Measurements from ENCODE around the gene MRGPRX4. TPM values are rescaled to one million over a fixed set of nuclear protein-coding genes. Genes with fewer than 3 reads are reported as not detected.
A peak's percentile ranks its signal among the peaks of the same experiment; 100 is the strongest.

MRGPRX4 gene
- total RNA-seq, 1 donor from 2014 or later: not detected

DNA sequence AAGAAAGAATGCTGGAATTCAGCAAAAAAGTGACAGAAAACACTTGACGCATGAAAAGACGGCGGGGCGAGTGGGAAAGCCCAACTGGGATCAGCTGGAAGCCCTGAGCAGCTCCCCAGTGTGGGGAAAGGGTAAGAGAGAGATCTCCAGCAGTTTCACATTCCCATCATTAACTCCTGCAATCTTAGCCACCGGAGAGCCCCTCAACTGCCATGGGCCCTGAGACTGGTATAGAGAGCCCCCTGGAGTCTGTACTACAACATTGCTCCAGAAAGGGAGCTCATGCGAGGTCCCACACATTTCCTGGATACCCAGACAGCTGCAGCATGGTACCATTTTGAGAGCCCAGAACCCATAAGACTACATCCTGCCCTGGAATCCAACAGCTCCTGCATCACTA is 31.1 kb downstream of the MRGPRX4 start:
- no peak overlapping the region for H3K27ac ChIP-seq
- H3K9me3 ChIP-seq: no peaks in the 10 kb centered on the region
- H3K27me3 ChIP-seq: no peaks in the 10 kb centered on the region
- H3K4me3 ChIP-seq: no peak overlapping the region
- TF ChIP-seq CTCF (IDR thresholded peaks at IDR 0.05): peak in 1 of 3 experiments; percentile 16
- no peak for DNase-seq (ENCODE audit: low spot score in 2 of 2)
- H3K36me3 ChIP-seq: no peaks in the 10 kb centered on the region
- no peaks in the 10 kb centered on the region for H3K4me1 ChIP-seq
- intact Hi-C loops (cut with DNase I): no loop called here

- Histone ChIP-seq H3K27me3 (no peaks in the 10 kb centered on the region), H3K4me1 (no peaks in the 10 kb centered on the region), H3K36me3 (no peaks in the 10 kb centered on the region), H3K4me3 (no peak overlapping the region), H3K9me3 (no peaks in the 10 kb centered on the region), H3K27ac (no peak overlapping the region)
- TF ChIP-seq CTCF (IDR thresholded peaks at IDR 0.05): no peak
- no peak for DNase-seq (ENCODE audit: low spot score in 2 of 2)
- intact Hi-C loops (cut with DNase I): no loop called here
Observed at GRCh38 chr11:18204220-18204619, 31.6 kb downstream of the MRGPRX4 start.

GRCh38 chr11:18204771-18205170 is 32.1 kb downstream of the MRGPRX4 start:
- Histone ChIP-seq H3K4me1 (no peaks in the 10 kb centered on the region), H3K9me3 (no peaks in the 10 kb centered on the region), H3K36me3 (no peaks in the 10 kb centered on the region), H3K27ac (no peak overlapping the region), H3K27me3 (no peaks in the 10 kb centered on the region), H3K4me3 (no peak overlapping the region)
- no peak for DNase-seq (ENCODE audit: low spot score in 2 of 2)
- no peak for TF ChIP-seq CTCF (IDR thresholded peaks at IDR 0.05)
- intact Hi-C loops (cut with DNase I): no loop called here

DNA sequence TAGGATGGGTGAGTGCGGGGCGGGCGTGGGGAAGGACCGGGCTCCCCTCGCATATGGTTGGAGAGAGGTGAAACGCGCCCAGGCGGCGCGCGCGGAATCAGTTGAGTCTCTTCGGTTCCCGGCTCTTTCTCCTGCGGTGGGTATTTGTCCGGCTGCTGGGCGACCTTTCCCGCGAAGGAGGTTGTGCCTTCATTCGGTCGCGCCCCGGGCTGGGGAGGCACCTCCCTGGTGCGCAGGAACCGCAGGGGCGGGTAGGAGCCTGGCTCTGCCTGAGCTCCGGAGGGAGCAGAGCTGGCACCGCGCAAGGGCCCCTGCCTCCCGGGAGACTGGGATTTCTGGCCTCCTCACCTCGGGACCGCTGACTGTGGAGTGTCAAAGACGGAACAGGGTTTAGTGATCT is 36.4 kb downstream of the MRGPRX4 start:
- H3K4me1 ChIP-seq: no peaks in the 10 kb centered on the region
- H3K4me3 ChIP-seq: no peak overlapping the region
- no peaks in the 10 kb centered on the region for H3K36me3 ChIP-seq
- no peaks in the 10 kb centered on the region for H3K27me3 ChIP-seq
- H3K9me3 ChIP-seq: no peaks in the 10 kb centered on the region
- intact Hi-C loops (cut with DNase I): no loop called here
- no peak for TF ChIP-seq CTCF (IDR thresholded peaks at IDR 0.05)
- no peak overlapping the region for H3K27ac ChIP-seq
- DNase-seq (ENCODE audit: low spot score in 2 of 2): no peak

GRCh38 chr11:18221274-18221876 is 48.7 kb downstream of the MRGPRX4 start:
- peaks cover 3 to 8% of the 10 kb centered on the region in 2 donors for H3K9me3 ChIP-seq
- H3K4me1 ChIP-seq: no peaks in the 10 kb centered on the region
- H3K36me3 ChIP-seq: no peaks in the 10 kb centered on the region
- DNase-seq (ENCODE audit: low spot score in 2 of 2): no peak
- intact Hi-C loops (cut with DNase I): no loop called here
- no peak for TF ChIP-seq CTCF (IDR thresholded peaks at IDR 0.05)
- H3K27ac ChIP-seq: no peak overlapping the region
- no peaks in the 10 kb centered on the region for H3K27me3 ChIP-seq
- no peak overlapping the region for H3K4me3 ChIP-seq

Data from ascending aorta (tissue), 2 donors.